Ishikawa (cell line): Measurements from ENCODE around the gene ELF3.

Experiments used
- CEBPB ChIP-seq: IDR thresholded peaks from 2 replicates; pipeline ENCODE4 v1.6.1; 2012
- CREB1 ChIP-seq: IDR thresholded peaks from 2 replicates; pipeline ENCODE4 v1.6.1; 2012; ENCODE audit warnings: low read depth
- EGR1 ChIP-seq: IDR thresholded peaks from 2 replicates; pipeline ENCODE4 v1.6.1; 2012
- EP300 ChIP-seq: IDR thresholded peaks from 2 replicates; pipeline ENCODE4 v1.6.1; 2012; ENCODE audit warnings: borderline replicate concordance
- FOXM1 ChIP-seq: IDR thresholded peaks from 2 replicates; pipeline ENCODE4 v1.6.1; 2012; ENCODE audit warnings: low read depth, borderline replicate concordance
- MAX ChIP-seq: IDR thresholded peaks from 2 replicates; pipeline ENCODE4 v1.6.1; 2012
- NFIC ChIP-seq: IDR thresholded peaks from 2 replicates; pipeline ENCODE4 v1.6.1; 2012
- RAD21 ChIP-seq: IDR thresholded peaks from 2 replicates; pipeline ENCODE4 v1.6.1; 2012; ENCODE audit warnings: low read depth
- REST ChIP-seq: IDR thresholded peaks from 2 replicates; pipeline ENCODE4 v1.6.1; 2012; ENCODE audit warnings: low read depth, mild to moderate bottlenecking
- TAF1 ChIP-seq: IDR thresholded peaks from 2 replicates; pipeline ENCODE4 v1.6.1; 2012; ENCODE audit warnings: low read depth, mild to moderate bottlenecking
- TCF12 ChIP-seq: IDR thresholded peaks from 2 replicates; pipeline ENCODE4 v1.6.1; 2012; ENCODE audit warnings: low read depth
- TEAD4 ChIP-seq: IDR thresholded peaks from 2 replicates; pipeline ENCODE4 v1.6.1; 2012
- YY1 ChIP-seq: IDR thresholded peaks from 2 replicates; pipeline ENCODE4 v1.6.1; 2012; ENCODE audit warnings: low read depth
- ZBTB7A ChIP-seq: IDR thresholded peaks from 2 replicates; pipeline ENCODE4 v1.6.1; 2012; ENCODE audit warnings: low read depth
- TF ChIP-seq, protein P1 (sequence below): IDR thresholded peaks from 2 replicates; pipeline ENCODE4 v1.6.1; 2012

The ELF3 gene

GRCh38 chr1:201985355-201985754 lies 25.0 kb upstream of the ELF3 start:
- TF ChIP-seq RAD21 (no peak), TAF1 (no peak), EP300 (no peak), CREB1 (no peak), FOXM1 (no peak), CEBPB (no peak), ZBTB7A (no peak), NFIC (no peak), REST (no peak), YY1 (no peak), TEAD4 (no peak), MAX (no peak), EGR1 (no peak), TCF12 (no peak)
- TF ChIP-seq, protein P1, sequence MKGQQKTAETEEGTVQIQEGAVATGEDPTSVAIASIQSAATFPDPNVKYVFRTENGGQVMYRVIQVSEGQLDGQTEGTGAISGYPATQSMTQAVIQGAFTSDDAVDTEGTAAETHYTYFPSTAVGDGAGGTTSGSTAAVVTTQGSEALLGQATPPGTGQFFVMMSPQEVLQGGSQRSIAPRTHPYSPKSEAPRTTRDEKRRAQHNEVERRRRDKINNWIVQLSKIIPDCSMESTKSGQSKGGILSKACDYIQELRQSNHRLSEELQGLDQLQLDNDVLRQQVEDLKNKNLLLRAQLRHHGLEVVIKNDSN = no peak

- TF ChIP-seq ZBTB7A (no peak), TCF12 (no peak), MAX (no peak), FOXM1 (no peak), TEAD4 (no peak), EP300 (no peak), REST (no peak), CREB1 (no peak), EGR1 (no peak)
- TF ChIP-seq, protein P1 = no peak
Measured at GRCh38 chr1:201988601-201989000, 21.8 kb upstream of the ELF3 start.

- TF ChIP-seq FOXM1 = no peak
- no peak for TF ChIP-seq CREB1
- TF ChIP-seq REST = no peak
- TF ChIP-seq ZBTB7A = no peak
- no peak for TF ChIP-seq EGR1
- TF ChIP-seq, protein P1 = no peak
- TF ChIP-seq TCF12 = no peak
- no peak for TF ChIP-seq EP300
- no peak for TF ChIP-seq MAX
- no peak for TF ChIP-seq TEAD4
- no peak for TF ChIP-seq TAF1
- TF ChIP-seq YY1 = no peak
- TF ChIP-seq CEBPB = no peak
Measured at GRCh38 chr1:201989354-201990128, 20.8 kb upstream of the ELF3 start.
